CD4-positive, alpha-beta T cell treated with Interleukin-1 beta for 1 hour (primary cell): ENCODE data around the gene USP46.

ENCODE experiments used
- DNase-seq, 2 donors: peaks; one replicate each; pipeline ENCODE4 v3.0.0-alpha.2; 2020 to 2022

Gene USP46

DNA sequence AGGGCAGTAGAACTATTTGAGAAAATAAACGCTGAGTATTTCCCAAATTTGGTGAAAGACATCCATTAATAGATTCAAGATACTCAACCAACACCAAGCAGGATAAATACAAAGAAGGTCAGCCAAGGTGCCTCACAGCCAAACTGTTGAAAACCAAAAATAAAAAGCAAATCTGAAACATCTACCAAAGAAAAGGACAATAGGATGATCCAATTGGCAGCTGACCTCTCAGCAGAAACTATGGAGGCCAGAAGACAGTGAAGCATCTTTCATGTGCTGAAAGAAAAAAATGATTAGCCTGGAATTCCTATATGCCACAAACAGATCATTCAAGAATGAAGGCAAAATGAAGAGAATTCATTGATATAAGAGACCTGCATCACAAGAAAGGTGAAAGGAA is 44.9 kb downstream of the USP46 start:
- DNase-seq = no peak

DNA sequence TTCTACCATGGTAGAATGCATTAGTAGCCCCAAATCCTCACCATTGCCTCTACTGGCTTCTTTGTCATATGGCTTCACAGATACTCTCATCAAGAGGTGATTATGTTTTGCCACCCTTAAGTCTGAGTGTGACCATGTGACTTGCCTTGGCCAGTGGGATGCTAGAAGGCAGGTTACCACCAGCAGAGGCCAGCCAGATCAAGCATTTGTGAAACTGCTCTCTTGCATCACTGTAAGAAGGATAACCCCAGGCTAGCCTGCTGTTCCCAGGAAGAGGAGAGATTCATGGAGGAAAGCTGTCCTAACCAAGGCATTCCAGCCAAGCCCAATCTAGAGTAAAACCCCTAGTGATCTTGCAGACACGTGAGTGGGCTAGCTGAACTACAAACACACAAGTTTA is 46.8 kb downstream of the USP46 start:
- DNase-seq = no peak

DNA sequence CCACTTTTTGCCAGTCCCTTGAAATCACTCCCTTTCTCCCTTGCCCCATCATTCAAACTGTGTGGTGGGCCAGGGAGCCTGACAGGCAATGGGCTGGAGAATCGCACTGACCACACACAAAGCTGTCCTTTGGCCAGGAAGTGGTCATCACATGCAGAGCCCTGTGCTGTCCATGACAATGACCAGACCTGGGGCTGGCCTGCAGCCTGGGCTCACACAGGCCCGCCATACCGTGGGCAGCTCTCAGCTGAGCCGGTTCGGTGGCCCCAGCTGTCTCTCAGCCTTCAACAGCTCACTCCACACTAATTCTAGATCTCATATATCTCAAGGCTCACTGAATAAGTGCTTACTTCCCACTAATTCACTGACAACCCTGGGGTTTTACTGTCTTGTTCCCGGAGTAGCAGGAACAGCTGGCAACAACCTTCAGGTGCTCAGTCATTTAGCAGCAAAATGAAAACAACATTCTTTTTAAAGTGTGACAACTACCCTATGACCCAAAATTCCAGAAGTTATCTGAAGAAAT is 48.0 kb downstream of the USP46 start:
- no peak for DNase-seq

- no peak for DNase-seq
These were observed 52.4 kb downstream of the USP46 start for GRCh38 chr4:52606726-52607125.

GRCh38 chr4:52606040-52606439 is 53.1 kb downstream of the USP46 start:
- DNase-seq = no peak

DNA sequence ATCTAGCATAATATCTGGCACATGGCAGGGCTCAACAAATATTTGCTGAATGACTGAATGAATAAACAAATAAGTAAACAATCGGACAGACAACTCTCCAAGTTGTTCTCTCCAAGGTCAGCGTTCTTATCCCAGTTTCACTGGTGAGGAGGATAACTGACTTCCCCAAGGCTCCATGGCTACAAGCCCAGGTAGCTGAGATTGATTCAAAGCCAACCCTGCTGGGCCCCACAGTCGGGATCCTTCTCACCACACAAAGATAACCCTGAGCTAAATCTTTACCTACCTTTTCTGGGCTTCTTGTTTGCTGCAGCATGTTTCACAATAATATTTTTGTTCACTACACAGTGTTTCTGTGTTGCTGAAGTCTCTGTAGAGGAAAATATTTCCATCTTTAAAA is 54.9 kb downstream of the USP46 start:
- DNase-seq = no peak

- DNase-seq = no peak
These were observed 58.8 kb downstream of the USP46 start for GRCh38 chr4:52600275-52600674.

- no peak for DNase-seq
These were observed 64.1 kb downstream of the USP46 start for GRCh38 chr4:52595001-52595400.

DNA sequence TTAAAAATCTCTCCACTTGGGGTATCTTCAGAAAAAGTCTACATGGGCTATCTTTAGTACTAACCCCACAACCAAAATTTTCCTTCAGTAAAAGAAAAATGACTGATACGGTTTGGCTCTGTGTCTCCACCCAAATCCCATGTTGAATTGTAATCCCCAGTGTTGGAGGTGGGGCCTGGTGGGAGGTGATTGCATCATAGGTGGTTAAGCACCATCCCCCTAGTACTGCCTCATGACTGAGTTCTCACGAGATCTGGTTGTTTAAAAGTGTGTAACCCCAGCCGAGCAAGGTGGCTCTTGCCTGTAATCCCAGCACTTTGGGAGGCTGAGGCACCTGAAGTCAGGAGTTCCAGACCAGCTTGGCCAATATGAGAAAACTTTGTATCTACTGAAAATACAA is 66.8 kb downstream of the USP46 start:
- no peak for DNase-seq

DNA sequence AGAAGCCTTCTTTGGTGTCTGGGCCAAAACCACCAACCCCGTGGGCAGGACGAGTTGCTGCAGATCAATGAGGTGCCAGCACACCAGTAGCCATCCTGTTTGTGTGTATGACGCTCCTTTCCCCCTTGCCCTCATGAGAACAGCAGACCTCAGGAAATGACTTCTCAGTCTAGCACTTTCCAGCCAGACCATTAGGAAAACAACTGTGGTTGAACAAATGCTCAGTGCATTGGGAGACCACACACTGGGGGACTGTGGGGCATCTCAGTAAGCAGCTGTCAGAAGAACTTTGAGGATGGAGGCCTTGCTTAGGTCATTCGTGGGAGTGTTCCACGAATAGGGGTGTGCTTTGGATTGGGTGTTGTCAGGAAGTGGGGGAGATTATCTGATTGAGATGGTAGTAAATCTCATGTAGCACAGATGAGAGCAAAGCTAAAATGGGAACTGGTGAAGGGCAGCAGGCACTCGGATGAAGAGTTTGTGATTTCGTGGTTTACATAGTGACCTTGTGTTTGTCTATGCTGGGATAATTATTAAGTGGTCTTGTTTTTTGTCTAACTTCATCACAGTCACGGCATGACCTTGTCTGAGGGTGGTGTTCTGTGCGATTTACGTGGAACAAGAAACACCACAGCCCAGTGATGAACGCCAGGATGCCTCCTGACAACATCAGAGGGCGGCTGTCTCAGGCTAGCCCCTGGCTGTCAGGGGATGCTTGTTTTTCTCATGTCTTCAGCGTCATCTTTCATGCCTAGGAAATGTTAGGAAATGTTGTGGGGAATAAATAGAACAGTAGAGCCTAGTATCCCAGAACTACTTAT is 70.1 kb downstream of the USP46 start:
- DNase-seq = peak; percentile 4 to 50

DNA sequence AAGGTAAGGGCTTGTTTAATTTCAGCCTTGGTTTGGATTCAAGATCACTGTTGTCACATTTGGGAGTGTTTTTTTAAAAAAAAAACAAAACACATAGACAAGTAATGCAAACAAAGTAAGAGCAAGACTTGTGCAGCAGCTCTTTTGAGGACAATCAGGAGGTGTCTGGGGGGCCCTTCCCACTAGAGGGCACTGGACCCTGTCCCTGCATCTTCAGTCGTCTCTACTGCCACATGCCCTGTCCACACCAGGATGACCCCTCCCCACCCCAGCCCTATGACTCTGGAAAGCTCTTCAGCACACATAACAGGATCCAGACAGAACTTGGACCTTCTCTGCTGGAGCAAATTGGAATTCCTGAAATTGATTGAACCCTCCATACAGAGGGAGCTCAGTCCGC is 71.0 kb downstream of the USP46 start:
- DNase-seq = peak in 1 of 2 donors; percentile 4

DNA sequence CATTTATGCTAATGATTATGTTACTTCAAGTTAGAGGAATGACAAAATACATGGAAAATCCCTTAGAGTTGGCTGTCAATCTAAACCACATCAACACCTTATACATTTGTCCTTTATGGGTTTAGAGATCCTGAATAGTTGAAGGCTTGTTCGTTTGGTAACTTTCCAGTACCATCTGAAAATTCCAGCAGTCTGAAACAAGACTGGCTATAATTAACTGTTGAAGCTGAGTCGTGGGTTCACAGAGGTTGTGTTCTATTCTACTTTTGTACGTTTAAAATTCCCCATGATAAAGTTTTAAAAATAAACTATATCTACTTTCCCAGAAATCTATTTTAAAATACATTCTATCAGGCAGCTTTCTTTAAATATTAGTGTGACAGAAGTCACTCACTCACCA is 73.0 kb downstream of the USP46 start:
- no peak for DNase-seq

- DNase-seq = no peak
These were observed 73.7 kb downstream of the USP46 start for GRCh38 chr4:52585379-52585778.

DNA sequence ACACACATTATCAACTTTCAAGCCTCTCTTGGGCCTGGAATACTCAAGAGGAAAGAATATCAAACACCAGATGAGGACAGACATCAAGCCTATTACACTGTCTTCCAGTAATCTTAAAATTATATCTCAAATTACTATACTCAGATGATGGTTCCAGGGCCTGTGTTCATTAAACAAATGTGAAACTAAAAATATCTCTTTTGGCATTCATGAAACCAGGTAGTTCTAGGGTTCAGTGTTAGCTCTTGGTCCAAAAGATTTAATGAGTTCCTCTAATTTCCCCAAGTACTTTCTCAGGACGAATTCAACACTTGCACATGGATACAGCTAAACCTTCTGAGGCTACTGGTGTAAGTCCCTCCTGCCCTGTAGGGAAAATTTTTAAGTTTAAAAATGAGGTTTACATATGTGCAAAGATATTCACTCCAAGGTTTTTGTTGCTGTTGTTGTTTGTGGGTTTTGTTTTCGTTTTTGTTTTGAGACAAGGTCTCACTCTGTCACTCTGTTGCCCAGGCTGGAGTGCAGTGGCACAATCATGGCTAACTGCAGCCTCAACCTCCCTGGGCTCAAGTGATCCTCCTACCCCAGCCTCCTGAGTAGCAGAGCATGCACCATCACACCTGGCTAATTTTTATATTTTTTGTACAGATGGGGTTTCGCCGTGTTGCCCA is 79.4 kb downstream of the USP46 start:
- DNase-seq = no peak

DNA sequence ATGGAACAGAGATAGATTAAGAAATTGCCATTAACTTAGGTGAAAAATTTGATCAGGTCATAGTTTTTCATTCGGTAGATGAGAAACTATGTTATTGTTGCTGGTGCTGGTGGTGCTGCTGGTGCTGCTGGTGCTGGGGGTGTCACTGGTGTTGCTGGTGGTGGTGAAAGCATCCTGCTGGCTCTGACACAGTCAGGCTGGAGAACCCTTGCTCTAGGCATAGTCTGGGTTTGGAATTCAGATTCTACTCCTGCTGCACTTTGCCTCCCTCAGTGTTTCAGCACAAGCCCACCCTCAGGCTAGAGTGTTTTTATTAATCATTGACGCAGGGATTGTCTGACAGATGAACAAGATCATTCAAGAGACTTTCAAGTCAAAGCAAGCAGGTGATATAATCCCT is 80.2 kb downstream of the USP46 start:
- no peak for DNase-seq

DNA sequence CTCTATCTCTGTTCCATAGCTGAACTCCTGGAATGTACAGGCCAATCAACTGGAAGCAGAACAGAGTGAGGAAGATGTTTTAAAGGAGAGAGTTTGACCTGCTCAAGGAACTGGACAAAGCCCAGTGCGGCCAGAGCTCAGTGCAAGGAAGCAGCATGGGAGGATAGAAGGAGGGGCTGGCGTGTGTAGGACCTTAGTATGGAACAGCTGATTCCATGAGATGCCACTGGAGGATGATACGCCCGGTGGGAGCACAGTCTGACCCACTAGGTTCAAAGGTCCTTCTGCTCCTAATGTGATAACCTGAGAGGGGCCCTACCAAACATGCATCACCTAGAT is 81.5 kb downstream of the USP46 start:
- no peak for DNase-seq

DNA sequence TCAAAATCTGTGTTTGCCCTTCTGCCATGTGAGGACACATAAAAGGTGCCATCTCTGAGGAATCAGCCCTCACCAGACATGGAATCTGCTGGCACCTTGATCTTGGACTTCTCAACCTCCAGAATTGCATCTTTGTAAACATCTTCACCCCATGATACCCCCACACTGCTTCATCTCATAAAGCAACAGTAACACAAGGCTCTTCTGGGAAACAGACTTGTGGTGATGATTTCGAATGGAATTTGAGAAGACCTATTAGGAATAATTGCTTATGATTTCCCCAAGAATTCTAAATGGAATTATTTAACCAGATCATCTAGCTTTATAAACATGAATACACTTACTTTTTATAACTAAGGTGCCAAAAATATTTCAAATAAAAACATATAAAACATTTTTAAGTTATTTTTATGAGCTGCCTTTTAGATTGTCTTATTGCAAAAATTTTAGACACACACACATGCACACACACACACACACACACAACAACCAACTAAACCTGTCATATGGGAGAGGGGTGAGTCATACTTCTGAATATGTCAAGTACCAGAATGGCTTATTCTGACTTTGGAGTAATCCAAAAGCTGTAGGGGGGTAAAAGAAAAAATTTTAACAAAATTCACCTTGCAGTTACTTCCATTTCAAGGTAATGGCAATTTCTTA is 82.0 kb downstream of the USP46 start:
- no peak for DNase-seq

- no peak for DNase-seq
These were observed 82.8 kb downstream of the USP46 start for GRCh38 chr4:52576326-52576725.

DNA sequence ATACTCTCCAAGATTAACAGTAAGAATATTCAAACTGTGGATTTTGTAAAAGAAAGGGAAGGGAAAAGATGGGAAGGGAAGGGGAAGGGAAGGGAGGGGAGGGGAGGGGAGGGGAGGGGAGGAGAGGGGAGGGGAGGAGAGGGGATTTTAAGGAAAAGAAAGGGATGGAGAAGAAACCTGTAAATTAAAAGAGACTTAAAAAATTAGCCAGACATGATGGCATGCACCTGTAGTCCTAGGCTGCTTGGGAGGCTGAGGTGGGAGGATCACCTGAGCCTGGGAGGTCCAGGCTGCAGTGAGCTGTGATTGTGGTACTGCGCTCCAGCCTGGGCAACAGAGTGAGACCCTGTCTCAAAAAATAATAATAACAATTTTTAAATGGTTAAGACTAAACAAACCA is 83.7 kb downstream of the USP46 start:
- no peak for DNase-seq

- no peak for DNase-seq
These were observed 85.1 kb downstream of the USP46 start for GRCh38 chr4:52574036-52574435.

- DNase-seq = no peak
These were observed 85.5 kb downstream of the USP46 start for GRCh38 chr4:52573551-52573950.

- DNase-seq = no peak
These were observed 86.1 kb downstream of the USP46 start for GRCh38 chr4:52572936-52573485.

DNA sequence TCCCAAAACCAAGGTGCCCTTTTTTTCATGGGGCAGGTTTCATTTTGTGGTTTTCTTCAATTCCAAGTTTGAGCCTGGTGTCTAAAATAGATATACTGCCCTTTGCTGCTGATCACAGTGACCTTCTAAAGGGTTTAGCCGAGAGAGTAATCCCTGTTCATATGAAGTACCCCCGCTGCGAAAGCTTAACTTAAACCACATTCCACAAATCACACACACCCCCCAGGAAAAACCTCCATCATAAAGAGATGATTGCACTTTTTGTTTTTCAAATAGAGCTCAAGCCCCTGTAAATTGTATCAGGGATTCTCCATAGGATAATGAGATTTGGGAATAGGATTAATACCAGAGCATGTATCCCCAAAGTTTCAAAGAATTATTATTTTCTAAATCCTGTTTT is 90.8 kb downstream of the USP46 start:
- no peak for DNase-seq
